GM21576 (cell line): ENCODE results near the gene GRM8.

Source experiments
- ATAC-seq: cut with Tn5 transposase; IDR thresholded peaks from one replicate; pipeline ENCODE4 v1.9.1; 2021; ENCODE audit warnings: mild to moderate bottlenecking, moderate library complexity; ENCODE audit not compliant: unreplicated experiment

The GRM8 gene

GRCh38 chr7:127252778-127253280, at the start of gene GRM8:
Gene GRM8 (minus strand): TSS chr7:127252941.
- no peak for ATAC-seq

GRCh38 chr7:127290801-127291361, 38.1 kb upstream of the GRM8 start:
- ATAC-seq, result no peak

GRCh38 chr7:127290116-127290655, 37.4 kb upstream of the GRM8 start:
- ATAC-seq, result no peak

- no peak for ATAC-seq
Observed at GRCh38 chr7:127287133-127287532, 34.4 kb upstream of the GRM8 start.

- ATAC-seq, result no peak
Observed at GRCh38 chr7:127270093-127270492, 17.4 kb upstream of the GRM8 start.

GRCh38 chr7:127266047-127266446, 13.3 kb upstream of the GRM8 start:
- ATAC-seq, result no peak

- no peak for ATAC-seq
Observed at GRCh38 chr7:127264219-127264618, 11.5 kb upstream of the GRM8 start.

GRCh38 chr7:127258111-127258510, 5.4 kb upstream of the GRM8 start:
- no peak for ATAC-seq

GRCh38 chr7:127257086-127257485, 4.3 kb upstream of the GRM8 start:
- ATAC-seq, result no peak

GRCh38 chr7:127256041-127256725, 3.4 kb upstream of the GRM8 start:
- no peak for ATAC-seq

- ATAC-seq, result no peak
Observed at GRCh38 chr7:127254163-127254684, 1.5 kb upstream of the GRM8 start.

GRCh38 chr7:127253281-127254162, 781 bp upstream of the GRM8 start:
- peak; percentile 89 for ATAC-seq

GRCh38 chr7:127252377-127252713, 396 bp downstream of the GRM8 start:
- no peak for ATAC-seq

- ATAC-seq, result no peak
Observed at GRCh38 chr7:127251465-127252376, 1.0 kb downstream of the GRM8 start.

- no peak for ATAC-seq
Observed at GRCh38 chr7:127251036-127251464, 1.7 kb downstream of the GRM8 start.

GRCh38 chr7:127250312-127251035, 2.3 kb downstream of the GRM8 start:
- no peak for ATAC-seq

- ATAC-seq, result no peak
Observed at GRCh38 chr7:127245607-127246006, 7.1 kb downstream of the GRM8 start.

GRCh38 chr7:127245002-127245401, 7.7 kb downstream of the GRM8 start:
- no peak for ATAC-seq

- no peak for ATAC-seq
Observed at GRCh38 chr7:127239814-127240213, 12.9 kb downstream of the GRM8 start.

GRCh38 chr7:127233630-127234029, 19.1 kb downstream of the GRM8 start:
- ATAC-seq, result no peak
